KMS-11 (cell line): ENCODE results near the gene WASL.
"Not testable (repeated sequence)": the region's sequence is repeated elsewhere in the genome, so short reads cannot be mapped to it uniquely, and the experiment has no call there.

Source experiments
- H2AFZ ChIP-seq: fragments of 200-600 bp; sonication (generic); 2 replicates; pipeline ENCODE4 v1.6.1; 2016; ENCODE audit warnings: antibody characterized with exemption, mixed run types, low read depth
- H3K27ac ChIP-seq: fragments of 200-600 bp; sonication (generic); 2 replicates; pipeline ENCODE4 v1.6.1; 2016; ENCODE audit warnings: mild to moderate bottlenecking, mixed run types
- H3K27me3 ChIP-seq: fragments of 200-600 bp; sonication (generic); 2 replicates; pipeline ENCODE4 v1.6.1; 2017; ENCODE audit warnings: mild to moderate bottlenecking, low read depth, mixed run types, moderate library complexity; ENCODE audit not compliant: insufficient read depth
- H3K36me3 ChIP-seq: fragments of 200-600 bp; sonication (generic); 2 replicates; pipeline ENCODE4 v1.6.1; 2017; ENCODE audit warnings: mild to moderate bottlenecking, mixed run types; ENCODE audit not compliant: insufficient read depth
- H3K4me1 ChIP-seq: fragments of 200-600 bp; sonication (generic); 2 replicates; pipeline ENCODE4 v1.6.1; 2016; ENCODE audit warnings: mild to moderate bottlenecking, low read depth, mixed run types; ENCODE audit not compliant: poor library complexity, severe bottlenecking
- H3K4me2 ChIP-seq: fragments of 200-600 bp; sonication (generic); 2 replicates; pipeline ENCODE4 v1.7.0; 2016; ENCODE audit warnings: mild to moderate bottlenecking, mixed run types
- H3K4me3 ChIP-seq: fragments of 200-600 bp; sonication (generic); IDR thresholded peaks from 2 replicates; pipeline ENCODE4 v1.6.1; 2017; ENCODE audit warnings: low read depth, low read length, mixed read lengths; ENCODE audit not compliant: insufficient read depth
- H3K79me2 ChIP-seq: fragments of 200-600 bp; sonication (generic); 2 replicates; pipeline ENCODE4 v1.6.1; 2016; ENCODE audit warnings: low read depth, mixed run types; ENCODE audit not compliant: insufficient read depth
- H3K9ac ChIP-seq: fragments of 200-600 bp; sonication (generic); 2 replicates; pipeline ENCODE4 v1.6.1; 2016; ENCODE audit warnings: mild to moderate bottlenecking, mixed run types
- H4K20me1 ChIP-seq: fragments of 200-600 bp; sonication (generic); 2 replicates; pipeline ENCODE4 v1.6.1; 2016; ENCODE audit warnings: mild to moderate bottlenecking, mixed run types; ENCODE audit not compliant: insufficient read depth
- TF ChIP-seq, protein P1 (sequence below): fragments of 200-600 bp; sonication (generic); conservative IDR thresholded peaks from 2 replicates; pipeline ENCODE4 v1.6.1; 2017; ENCODE audit warnings: low read depth, mild to moderate bottlenecking, antibody characterized with exemption, low read length, moderate library complexity, mixed read lengths

Gene WASL

DNA sequence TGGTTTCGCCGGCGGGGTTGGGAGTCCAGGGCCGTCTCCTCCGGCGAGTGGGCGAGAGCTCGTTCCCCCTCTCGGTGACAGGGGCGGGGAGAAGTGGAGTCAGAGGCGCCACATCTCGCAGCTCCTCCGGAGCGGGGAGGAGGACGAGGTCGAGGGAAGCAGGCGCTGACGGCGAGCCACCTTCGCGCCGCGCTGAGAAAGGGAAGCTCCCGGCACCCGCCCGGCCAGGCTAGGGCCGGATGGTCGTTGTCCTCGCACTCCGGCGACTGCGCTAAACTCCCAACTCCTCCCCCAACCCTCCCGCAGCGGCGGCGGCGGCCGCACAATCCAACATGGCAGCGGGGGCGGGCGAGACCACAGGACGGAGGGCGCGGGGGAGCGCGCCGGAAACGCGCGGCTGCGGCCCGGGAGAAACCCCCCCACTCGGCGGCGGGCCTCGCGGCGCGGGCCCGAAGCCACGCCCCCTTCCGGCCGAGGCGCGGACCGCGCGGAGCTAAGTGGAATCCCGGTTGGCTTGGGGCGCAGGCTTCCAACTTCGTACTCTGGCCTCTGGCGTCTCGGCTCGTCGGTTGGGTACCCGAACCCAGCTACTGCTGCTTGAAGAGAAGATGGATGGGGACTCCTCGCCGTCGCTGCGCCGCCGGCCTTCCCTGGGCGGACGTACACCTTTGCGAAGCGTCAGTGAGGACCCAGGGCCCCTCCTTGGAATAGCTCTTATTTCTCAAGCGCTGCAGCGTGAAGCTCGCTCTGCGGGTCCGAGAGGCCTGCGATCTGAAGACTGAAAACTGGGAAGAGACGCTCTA is at the start of gene WASL:
Gene WASL (minus strand): TSS at position 270 of the 803 bp plus-strand sequence. CDS start 269 bp downstream, at position 1.
- Histone ChIP-seq H3K36me3 (no peaks in the 10 kb centered on the region), H3K4me3 (no peak within 1 kb of the TSS), H4K20me1 (peaks cover 28% of the 10 kb centered on the region), H2AFZ (peak within 1 kb of the TSS; percentile 73), H3K4me1 (peaks cover 60% of the 10 kb centered on the region), H3K27me3 (no peaks in the 10 kb centered on the region), H3K27ac (peak within 1 kb of the TSS; percentile 88), H3K4me2 (peak within 1 kb of the TSS; percentile 95), H3K79me2 (peaks cover 43% of the 10 kb centered on the region), H3K9ac (peak within 1 kb of the TSS; percentile 86)
- TF ChIP-seq, protein P1, sequence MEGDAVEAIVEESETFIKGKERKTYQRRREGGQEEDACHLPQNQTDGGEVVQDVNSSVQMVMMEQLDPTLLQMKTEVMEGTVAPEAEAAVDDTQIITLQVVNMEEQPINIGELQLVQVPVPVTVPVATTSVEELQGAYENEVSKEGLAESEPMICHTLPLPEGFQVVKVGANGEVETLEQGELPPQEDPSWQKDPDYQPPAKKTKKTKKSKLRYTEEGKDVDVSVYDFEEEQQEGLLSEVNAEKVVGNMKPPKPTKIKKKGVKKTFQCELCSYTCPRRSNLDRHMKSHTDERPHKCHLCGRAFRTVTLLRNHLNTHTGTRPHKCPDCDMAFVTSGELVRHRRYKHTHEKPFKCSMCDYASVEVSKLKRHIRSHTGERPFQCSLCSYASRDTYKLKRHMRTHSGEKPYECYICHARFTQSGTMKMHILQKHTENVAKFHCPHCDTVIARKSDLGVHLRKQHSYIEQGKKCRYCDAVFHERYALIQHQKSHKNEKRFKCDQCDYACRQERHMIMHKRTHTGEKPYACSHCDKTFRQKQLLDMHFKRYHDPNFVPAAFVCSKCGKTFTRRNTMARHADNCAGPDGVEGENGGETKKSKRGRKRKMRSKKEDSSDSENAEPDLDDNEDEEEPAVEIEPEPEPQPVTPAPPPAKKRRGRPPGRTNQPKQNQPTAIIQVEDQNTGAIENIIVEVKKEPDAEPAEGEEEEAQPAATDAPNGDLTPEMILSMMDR = no peak

DNA sequence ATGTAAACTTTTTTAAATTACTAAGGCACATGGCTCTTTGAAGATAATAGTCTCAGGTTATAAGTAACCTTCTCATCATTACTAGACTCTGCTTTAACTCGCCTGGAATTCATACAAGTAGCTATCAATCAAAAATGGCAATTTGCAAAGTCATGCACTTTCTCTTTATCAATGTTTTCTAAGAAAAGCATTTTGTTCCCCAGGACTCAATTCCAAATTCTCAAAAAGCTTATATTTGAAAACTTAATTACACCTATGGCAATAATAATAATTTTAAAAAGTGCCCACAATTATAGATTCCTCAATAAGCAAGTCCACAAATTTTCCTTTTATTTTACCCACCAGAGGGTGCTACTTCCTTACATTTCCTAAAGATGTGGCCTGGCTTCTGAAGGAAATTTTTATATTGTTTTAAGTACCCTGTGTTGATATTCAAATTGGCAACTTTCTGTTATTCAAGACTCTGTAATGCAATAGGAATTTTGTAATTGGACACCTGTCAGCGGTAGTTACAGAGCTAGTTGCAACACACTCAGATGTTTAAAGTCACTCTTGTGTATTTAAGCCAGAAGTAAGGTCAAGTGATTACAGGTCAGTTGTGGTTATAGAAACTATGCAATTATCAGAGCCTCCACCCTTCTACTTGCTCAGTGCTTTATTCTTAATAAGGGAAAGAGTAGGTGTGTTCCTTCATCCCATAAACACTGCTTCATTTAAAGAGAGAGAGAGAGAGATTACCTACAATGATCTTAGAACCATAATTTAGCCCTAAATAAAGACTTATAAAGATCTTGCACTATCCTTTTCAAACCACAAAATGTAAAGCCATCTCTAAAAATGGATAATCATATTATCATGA is 49.1 kb upstream of the WASL start:
- H3K4me3 ChIP-seq = no peak overlapping the region
- peak overlapping the region; percentile 49 for H2AFZ ChIP-seq
- no peaks in the 10 kb centered on the region for H3K36me3 ChIP-seq
- peaks cover 17% of the 10 kb centered on the region for H3K4me1 ChIP-seq
- H3K9ac ChIP-seq = no peak overlapping the region
- H4K20me1 ChIP-seq = no peaks in the 10 kb centered on the region
- H3K27ac ChIP-seq = peak overlapping the region; percentile 8; the same call in 1 of the 2 replicates
- H3K79me2 ChIP-seq = no peaks in the 10 kb centered on the region
- TF ChIP-seq, protein P1 = peak; percentile 91
- peak overlapping the region; percentile 36 for H3K4me2 ChIP-seq
- H3K27me3 ChIP-seq = no peaks in the 10 kb centered on the region

DNA sequence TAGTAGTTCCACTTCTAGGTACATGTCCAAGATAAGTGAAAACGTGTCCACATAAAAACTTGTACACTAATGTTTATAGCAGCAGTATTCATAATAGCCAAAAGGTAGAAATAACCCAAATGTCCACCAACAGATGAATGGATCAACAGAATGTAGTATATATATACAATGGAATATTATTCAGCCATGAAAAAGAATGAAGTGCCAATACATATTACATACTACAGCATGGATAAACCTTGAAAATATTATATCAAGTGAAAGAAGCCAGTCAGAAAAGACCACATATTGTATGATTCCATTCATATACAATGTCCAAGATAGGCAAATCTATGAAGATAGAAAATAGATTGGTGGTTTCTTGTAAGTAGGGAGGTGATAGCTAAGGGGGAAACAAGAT is 47.8 kb upstream of the WASL start:
- Histone ChIP-seq H3K27ac (no peak overlapping the region), H4K20me1 (no peaks in the 10 kb centered on the region), H3K36me3 (no peaks in the 10 kb centered on the region), H3K9ac (no peak overlapping the region), H3K4me2 (no peak overlapping the region), H3K4me1 (peaks cover 17% of the 10 kb centered on the region), H3K27me3 (no peaks in the 10 kb centered on the region), H2AFZ (no peak overlapping the region), H3K4me3 (no peak overlapping the region), H3K79me2 (no peaks in the 10 kb centered on the region)
- TF ChIP-seq, protein P1 = no peak

DNA sequence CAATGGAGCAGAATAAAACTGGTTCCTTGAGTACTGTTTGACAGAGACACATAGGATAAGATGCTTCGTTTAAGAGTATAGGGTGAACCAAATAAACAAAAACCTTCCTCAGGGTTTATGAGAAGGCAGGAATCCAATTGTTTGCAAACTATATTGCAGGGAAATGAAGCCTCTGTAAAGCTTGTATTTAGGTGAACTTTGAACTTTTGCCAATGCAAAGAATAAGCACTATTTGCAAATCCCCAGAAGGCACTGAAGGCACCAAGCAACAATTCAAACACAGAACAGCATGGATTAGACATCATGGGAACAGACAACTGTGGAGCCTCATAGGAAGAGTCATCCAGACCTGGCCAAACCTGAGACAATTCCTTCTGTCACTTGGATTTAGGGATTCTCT is 47.1 kb upstream of the WASL start:
- Histone ChIP-seq H3K4me2 (no peak overlapping the region), H3K4me1 (peaks cover 17% of the 10 kb centered on the region), H2AFZ (no peak overlapping the region), H3K27me3 (no peaks in the 10 kb centered on the region), H3K4me3 (no peak overlapping the region), H3K36me3 (no peaks in the 10 kb centered on the region), H3K79me2 (no peaks in the 10 kb centered on the region), H3K9ac (no peak overlapping the region), H4K20me1 (no peaks in the 10 kb centered on the region), H3K27ac (no peak overlapping the region)
- TF ChIP-seq, protein P1 = no peak

DNA sequence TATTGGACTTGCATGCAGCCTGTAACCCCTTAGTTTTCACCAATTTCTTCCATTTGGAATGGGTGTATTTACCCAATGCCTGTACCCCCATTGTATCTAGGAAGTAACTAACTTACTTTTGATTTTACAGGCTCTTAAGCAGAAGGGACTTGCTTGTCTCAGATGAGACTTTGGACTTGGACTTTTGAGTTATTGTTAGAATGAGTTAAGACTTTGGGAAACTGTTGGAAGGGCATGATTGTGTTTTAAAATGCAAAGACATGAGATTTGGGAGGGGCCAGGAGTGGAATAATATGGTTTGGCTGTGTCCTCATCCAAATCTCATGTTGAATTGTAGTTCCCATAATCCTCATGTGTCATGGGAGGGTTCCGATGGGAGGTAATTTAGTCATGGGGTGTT is 46.3 kb upstream of the WASL start:
- not testable (repeated sequence) for H3K4me3 ChIP-seq, H4K20me1 ChIP-seq, H3K4me2 ChIP-seq, H3K27ac ChIP-seq, H3K27me3 ChIP-seq, H3K79me2 ChIP-seq, H3K9ac ChIP-seq, H3K36me3 ChIP-seq, H2AFZ ChIP-seq
- H3K4me1 ChIP-seq = peaks cover 18% of the 10 kb centered on the region
